K562 (cell line): ENCODE measurements around the gene SUCNR1. TPM values are rescaled to one million over a fixed set of nuclear protein-coding genes. Genes with fewer than 3 reads are reported as not detected.

ENCODE experiments used
- ATAC-seq: fragments of 200-7000 bp; cut with Tn5 transposase; 3 replicates; pipeline ENCODE4 v1.9.1; 2020; ENCODE audit warnings: moderate library complexity
- BruUV-seq: library from RNA; stranded (reverse); fragments of 400-500 nt; replicated peaks from 2 replicates; lab custom pipeline; 2021; lab: Mats Ljungman, UMichigan
- CTCF ChIA-PET: fragments of 300-600 bp; formaldehyde crosslinking; extraction: SDS; loops from one replicate; lab custom pipeline; 2021; ENCODE audit warnings: low intra/inter-chr PET ratio; lab: Yijun Ruan, JAX
- POLR2A ChIA-PET: fragments of 300-600, 350-650 bp; sonication (Branson Sonifier 250); formaldehyde crosslinking; extraction: SDS; loops from one replicate; lab custom pipeline; 2021; ENCODE audit warnings: antibody characterized with exemption, inconsistent platforms; lab: Yijun Ruan, JAX
- DNase-seq, 4 experiments: peaks; one replicate each; pipeline versions ENCODE4 v3.0.0 to v3.0.0-alpha.2; 2011 to 2018; ENCODE audit warnings: low spot score in 3 of 4, mixed read lengths in 3 of 4; ENCODE audit errors: extremely low read depth in 1 of 4
- FAIRE-seq: peaks from 2 replicates; lab custom pipeline; 2011; peaks lifted over from hg19 to GRCh38; lab: Jason Lieb, UNC
- H2AFZ ChIP-seq: 2 replicates; pipeline ENCODE4 v1.6.0; 2011; ENCODE audit warnings: low read depth, low read length, control low read depth, inconsistent platforms
- H3K27ac ChIP-seq: fragments of 200-600 bp; 3 replicates; pipeline ENCODE4 v1.8.0; 2011; ENCODE audit warnings: low read depth, mild to moderate bottlenecking, control low read depth, inconsistent platforms, low read length, moderate library complexity, mixed read lengths; ENCODE audit errors: extremely low read depth
- H3K27me3 ChIP-seq, 2 experiments: fragments of 300-600 bp in 1 of 2; 2 replicates in 1 of 2; 3 replicates in 1 of 2; pipeline versions ENCODE4 v1.6.0 to v1.8.0; 2011; ENCODE audit warnings: inconsistent platforms in 2 of 2, low read length in 2 of 2, mild to moderate bottlenecking in 1 of 2, mixed read lengths in 1 of 2, moderate library complexity in 1 of 2; ENCODE audit not compliant: control insufficient read depth in 2 of 2, insufficient read depth in 2 of 2
- H3K36me3 ChIP-seq: fragments of 300-600 bp; 3 replicates; pipeline ENCODE4 v1.8.0; 2011; ENCODE audit warnings: mild to moderate bottlenecking, low read length, inconsistent platforms; ENCODE audit not compliant: control insufficient read depth, insufficient read depth
- H3K4me1 ChIP-seq, 2 experiments: fragments of 200-600 bp in 1 of 2; replicated peaks in 1 of 2; 2 replicates in 1 of 2; 3 replicates in 1 of 2; pipeline versions ENCODE4 v1.5.1 to v1.8.0; 2011; ENCODE audit warnings: inconsistent platforms in 2 of 2, low read length in 2 of 2, mild to moderate bottlenecking in 1 of 2, mixed read lengths in 1 of 2, moderate library complexity in 1 of 2; ENCODE audit not compliant: control insufficient read depth in 2 of 2, insufficient read depth in 2 of 2
- H3K4me2 ChIP-seq: 2 replicates; pipeline ENCODE4 v1.6.1; 2011; ENCODE audit warnings: low read length, control low read depth, inconsistent platforms, mixed read lengths; ENCODE audit not compliant: insufficient read depth
- H3K4me3 ChIP-seq: fragments of 200-600 bp; sonication (generic), shearing (Covaris generic); 2 replicates; pipeline ENCODE4 v1.5.1; 2016; ENCODE audit warnings: control low read depth, inconsistent platforms
- H3K79me2 ChIP-seq: fragments of 200-600 bp; 3 replicates; pipeline ENCODE4 v1.8.0; 2011; ENCODE audit warnings: low read length, inconsistent platforms; ENCODE audit not compliant: control insufficient read depth, insufficient read depth
- H3K9ac ChIP-seq, 2 experiments: 2 replicates each; pipeline versions ENCODE4 v1.6.0 to v1.6.1; 2011; ENCODE audit warnings: low read depth in 2 of 2, low read length in 2 of 2, control low read depth in 1 of 2, inconsistent platforms in 1 of 2, mild to moderate bottlenecking in 1 of 2, mixed read lengths in 1 of 2; ENCODE audit not compliant: insufficient read depth in 1 of 2
- H3K9me1 ChIP-seq: one replicate; pipeline ENCODE4 v1.6.0; 2011; ENCODE audit warnings: inconsistent platforms, mild to moderate bottlenecking, low read length, moderate library complexity; ENCODE audit not compliant: control insufficient read depth, insufficient read depth
- H3K9me3 ChIP-seq: replicated peaks from 2 replicates; pipeline ENCODE4 v1.5.1; 2011; ENCODE audit warnings: low read depth, low read length, inconsistent platforms; ENCODE audit not compliant: control insufficient read depth, insufficient read depth
- H4K20me1 ChIP-seq: replicated peaks from 2 replicates; pipeline ENCODE4 v1.6.1; 2011; ENCODE audit warnings: low read length, inconsistent platforms, mixed read lengths; ENCODE audit not compliant: control insufficient read depth, insufficient read depth
- DNMT1 ChIP-seq: fragments of 450-650 bp; IDR thresholded peaks from 2 replicates; pipeline ENCODE4 v1.6.1; 2016; ENCODE audit warnings: antibody characterized with exemption, mild to moderate bottlenecking
- FOXM1 ChIP-seq, 2 experiments: fragments of 450-650 bp in 1 of 2; sonication (generic) in 1 of 2; formaldehyde crosslinking in 1 of 2; IDR thresholded peaks; 2 replicates each; pipeline versions ENCODE4 v1.6.1 to v1.9.0; 2017 to 2022; ENCODE audit warnings: low read depth in 2 of 2, mild to moderate bottlenecking in 2 of 2, missing genetic modification reagents in 1 of 2, moderate library complexity in 1 of 2
- MED1 ChIP-seq: sonication (generic); formaldehyde crosslinking; IDR thresholded peaks from 2 replicates; pipeline ENCODE4 v1.8.1; 2023; ENCODE audit warnings: missing genetic modification reagents, borderline replicate concordance
- POLR2AphosphoS2 ChIP-seq: IDR thresholded peaks from 2 replicates; pipeline ENCODE4 v1.6.1; 2012; ENCODE audit warnings: low read length, improper control_type of control experiment
- RBM34 ChIP-seq: fragments of 200-400 bp; formaldehyde crosslinking; IDR thresholded peaks from 2 replicates; pipeline ENCODE4 v1.6.1; 2018; ENCODE audit warnings: low read length, borderline replicate concordance; ENCODE audit not compliant: insufficient read depth
- ZNF707 ChIP-seq: fragments of 250-450 bp; sonication (Bioruptor Pico); conservative IDR thresholded peaks from 2 replicates; pipeline ENCODE4 v1.8.0; 2022; ENCODE audit warnings: inconsistent platforms, mild to moderate bottlenecking, moderate library complexity
- WGBS: fragments of 100-300 bp; shearing (Covaris generic); methylation state at CpG from one replicate; pipeline ENCODE4 v1.1.6; 2016; ENCODE audit warnings: low coverage, mixed read lengths; ENCODE audit not compliant: insufficient coverage; ENCODE audit errors: missing lambda C conversion rate; 5-methylcytosine and 5-hydroxymethylcytosine counted together
- in situ Hi-C: fragments of 300-500 bp; cut with MboI; formaldehyde crosslinking; loops from 4 replicates; pipeline ENCODE4 v1.15.0; 2018; ENCODE audit warnings: inconsistent platforms, mixed read lengths
- intact Hi-C: fragments of 100-400 bp; cut with micrococcal nuclease; formaldehyde crosslinking; loops from 2 replicates; pipeline ENCODE4 v1.14.2; 2022
- polyA plus RNA-seq, 8 experiments: library from polyadenylated mRNA; depleted of rRNA in 4 of 8; stranded (reverse) in 5 of 8; unstranded in 3 of 8; fragments of >200 nt; fragmentation: Nextera tagmentation in 2 of 8; fragmentation: Illumina TruSeq in 1 of 8; extraction: Ambion mirVana in 2 of 8; extraction: Trizol in 1 of 8; gene quantifications; 2 replicates each; pipeline versions ENCODE4 v1.2.1 to v1.2.3, GENCODE V29; 2011 to 2014; ENCODE audit warnings: inconsistent platforms in 1 of 8, missing spikeins in 1 of 8
- total RNA-seq, 7 experiments: library from RNA; depleted of rRNA in 6 of 7; stranded (reverse); fragments of >200 nt in 6 of 7; fragmentation: Illumina TruSeq in 2 of 7; extraction: Trizol in 2 of 7; gene quantifications; 2 replicates each; pipeline versions ENCODE4 v1.2.1 to v1.2.3, GENCODE V29; 2011 to 2021; ENCODE audit warnings: low replicate concordance in 1 of 7
- TF ChIP-seq, protein P1 (sequence below): IDR thresholded peaks from 2 replicates; pipeline ENCODE4 v1.6.1; 2016; ENCODE audit warnings: missing genetic modification characterization, missing compliant biosample characterization

SUCNR1 gene
- total and polyA plus RNA-seq, 9 of the 15 experiments (the other 6 are each of a cell fraction or from before 2014, with no cell fraction given) = 0.04 to 0.54 (median 0.13) TPM

DNA sequence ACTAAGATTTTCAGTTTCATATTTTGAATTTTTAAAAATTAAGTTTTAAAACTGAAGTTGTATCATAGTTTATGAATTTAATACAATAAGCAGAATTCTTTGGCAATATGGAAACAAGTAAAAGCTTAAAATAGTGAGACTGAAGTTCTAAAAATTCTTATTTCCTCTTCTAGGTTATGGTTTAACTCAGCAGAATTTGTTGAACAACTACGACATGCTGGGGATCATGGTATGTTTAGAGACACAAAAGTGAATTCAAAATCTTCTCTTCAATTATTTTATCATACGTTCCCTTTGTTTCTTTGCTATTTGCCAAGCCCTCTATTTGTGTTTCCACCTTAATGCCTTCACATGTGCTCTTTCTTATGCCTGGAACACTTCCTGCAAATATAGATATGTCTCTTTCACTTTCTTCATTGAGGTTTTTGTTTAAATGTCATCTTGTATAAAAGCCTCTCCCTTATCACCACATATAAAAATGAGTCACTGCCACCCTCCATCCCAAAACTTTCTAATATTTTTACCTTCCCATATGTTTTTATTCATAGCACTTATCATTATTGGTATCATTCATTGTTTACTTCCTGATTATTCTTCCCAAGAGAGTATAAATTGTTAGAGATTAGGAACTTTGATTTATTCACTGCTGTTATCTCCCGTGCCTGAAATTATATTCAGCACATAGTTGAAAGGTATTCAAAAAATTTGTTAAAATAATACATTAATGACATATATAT is 6.4 kb downstream of the SUCNR1 start:
- WGBS = 39% methylated on average over 3 of the region's 3 CpGs
- ChIA-PET POLR2A (no interaction called here), CTCF (no interaction called here)
- Histone ChIP-seq H3K9me3 (no peaks in the 10 kb centered on the region; the same call in 1 of the 2 replicates), H3K4me2 (no peak overlapping the region), H3K36me3 (no peaks in the 10 kb centered on the region), H3K4me1 (peaks cover 4 to 33% of the 10 kb centered on the region in 2 experiments), H3K79me2 (no peaks in the 10 kb centered on the region), H3K4me3 (no peak overlapping the region), H2AFZ (no peak overlapping the region), H3K9ac (no peak overlapping the region), H3K27ac (no peak overlapping the region), H3K9me1 (no peaks in the 10 kb centered on the region), H4K20me1 (no peaks in the 10 kb centered on the region), H3K27me3 (no peaks in the 10 kb centered on the region)
- intact Hi-C loops (no loop called here), in situ Hi-C loops (no loop called here)
- TF ChIP-seq MED1 (CRISPR knock-in tag) (no peak), ZNF707 (CRISPR knock-in tag) (no peak), RBM34 (no peak), DNMT1 (no peak), FOXM1 (IDR thresholded peaks at IDR 0.05; ENCODE audit: low read depth) (no peak), FOXM1 (CRISPR knock-in tag; IDR thresholded peaks at IDR 0.05; ENCODE audit: low read depth) (no peak), POLR2AphosphoS2 (no peak)
- TF ChIP-seq, protein P1, sequence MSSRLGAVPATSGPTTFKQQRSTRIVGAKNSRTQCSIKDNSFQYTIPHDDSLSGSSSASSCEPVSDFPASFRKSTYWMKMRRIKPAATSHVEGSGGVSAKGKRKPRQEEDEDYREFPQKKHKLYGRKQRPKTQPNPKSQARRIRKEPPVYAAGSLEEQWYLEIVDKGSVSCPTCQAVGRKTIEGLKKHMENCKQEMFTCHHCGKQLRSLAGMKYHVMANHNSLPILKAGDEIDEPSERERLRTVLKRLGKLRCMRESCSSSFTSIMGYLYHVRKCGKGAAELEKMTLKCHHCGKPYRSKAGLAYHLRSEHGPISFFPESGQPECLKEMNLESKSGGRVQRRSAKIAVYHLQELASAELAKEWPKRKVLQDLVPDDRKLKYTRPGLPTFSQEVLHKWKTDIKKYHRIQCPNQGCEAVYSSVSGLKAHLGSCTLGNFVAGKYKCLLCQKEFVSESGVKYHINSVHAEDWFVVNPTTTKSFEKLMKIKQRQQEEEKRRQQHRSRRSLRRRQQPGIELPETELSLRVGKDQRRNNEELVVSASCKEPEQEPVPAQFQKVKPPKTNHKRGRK (tag) = no peak
- ATAC-seq = no peak
- FAIRE-seq = no peak
- no TSS peak for BruUV-seq
- no peak for DNase-seq
